Ishikawa (cell line): Measurements from ENCODE around the gene TRAPPC3L.

ENCODE experiments used
- EGR1 ChIP-seq: IDR thresholded peaks from 2 replicates; pipeline ENCODE4 v1.6.1; 2012
- EP300 ChIP-seq: IDR thresholded peaks from 2 replicates; pipeline ENCODE4 v1.6.1; 2012; ENCODE audit warnings: borderline replicate concordance
- RAD21 ChIP-seq: IDR thresholded peaks from 2 replicates; pipeline ENCODE4 v1.6.1; 2012; ENCODE audit warnings: low read depth
- TAF1 ChIP-seq: IDR thresholded peaks from 2 replicates; pipeline ENCODE4 v1.6.1; 2012; ENCODE audit warnings: low read depth, mild to moderate bottlenecking
- TCF12 ChIP-seq: IDR thresholded peaks from 2 replicates; pipeline ENCODE4 v1.6.1; 2012; ENCODE audit warnings: low read depth
- USF1 ChIP-seq: IDR thresholded peaks from 2 replicates; pipeline ENCODE4 v1.6.1; 2012
- YY1 ChIP-seq: IDR thresholded peaks from 2 replicates; pipeline ENCODE4 v1.6.1; 2012; ENCODE audit warnings: low read depth

GRCh38 chr6:116577486-116577885 lies 32.0 kb upstream of the TRAPPC3L start:
- TF ChIP-seq EGR1 (no peak), EP300 (no peak), USF1 (no peak), TCF12 (no peak), YY1 (no peak), TAF1 (no peak), RAD21 (no peak)
